Lower leg skin (tissue), 3 donors: ENCODE data around the gene UBA1.

Experiments used
- CTCF ChIP-seq, 3 donors: fragments of 450-650 bp; IDR thresholded peaks; one replicate each; pipeline ENCODE4 v1.5.1; 2016; ENCODE audit warnings: antibody characterized with exemption in 3 of 3, mild to moderate bottlenecking in 3 of 3, moderate library complexity in 2 of 3
- POLR2A ChIP-seq, 2 donors: fragments of 450-650 bp; IDR thresholded peaks; one replicate each; pipeline ENCODE4 v1.6.1; 2016 to 2017; ENCODE audit warnings: antibody characterized with exemption in 2 of 2, mild to moderate bottlenecking in 1 of 2, moderate library complexity in 1 of 2

DNA sequence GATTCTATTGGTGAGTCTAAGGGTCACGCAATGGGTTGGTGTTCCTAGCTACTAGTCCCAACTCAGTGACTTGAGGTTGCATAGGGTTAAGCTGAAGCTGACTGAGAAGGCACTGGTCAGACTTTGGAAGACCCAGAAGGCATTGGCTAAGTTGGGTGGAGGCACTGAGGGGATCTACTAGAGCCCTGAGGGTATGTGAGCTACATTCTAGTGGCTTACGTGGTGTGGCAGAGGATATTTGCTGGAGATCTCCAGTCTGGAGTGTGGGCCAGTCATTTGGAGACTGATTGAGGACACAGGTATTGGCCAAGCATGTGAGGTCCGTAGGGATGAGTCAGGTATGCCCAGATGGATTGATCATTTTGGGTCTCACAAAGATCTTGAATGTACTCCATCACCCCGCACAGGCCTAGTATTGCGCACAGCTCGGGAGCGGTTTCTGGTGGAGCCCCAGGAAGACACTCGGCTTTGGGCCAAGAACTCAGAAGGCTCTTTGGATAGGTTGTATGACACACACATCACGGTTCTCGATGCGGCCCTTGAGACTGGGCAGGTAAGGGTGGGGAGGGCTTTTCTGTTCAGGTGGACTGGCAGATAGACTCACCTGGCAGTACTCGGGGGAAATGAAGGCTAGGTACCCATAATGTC is 46.4 kb downstream of the UBA1 start:
- TF ChIP-seq CTCF (IDR thresholded peaks at IDR 0.05) (no peak), POLR2A (IDR thresholded peaks at IDR 0.05) (no peak)
